Adipose tissue (tissue), 3 donors: ENCODE data around the gene TARDBP. TPM values are rescaled to one million over a fixed set of nuclear protein-coding genes. Genes with fewer than 3 reads are reported as not detected.
"Not testable (repeated sequence)": the region's sequence is repeated elsewhere in the genome, so short reads cannot be mapped to it uniquely, and the experiment has no call there.

Experiments used
- H3K27ac ChIP-seq: one replicate; pipeline ENCODE4 v1.5.1; 2013; ENCODE audit warnings: low read depth, low read length
- WGBS, 3 donors: extraction: QIAGEN DNeasy Blood & Tissue Kit; methylation state at CpG; one replicate each; pipeline ENCODE4 v1.1.7; 2013; 5-methylcytosine and 5-hydroxymethylcytosine counted together
- polyA plus RNA-seq, 3 donors: library from polyadenylated mRNA; stranded (reverse); fragments of 200-250 nt; gene quantifications; one replicate each; pipeline ENCODE4 v1.2.3, GENCODE V29; 2013
- donor health status: healthy with polysubstance abuse.
- donor health status: Bipolar disorder and iron deficiency.
- donor health status: healthy.

The TARDBP gene
- polyA plus RNA-seq, 3 donors: 54.7 to 152 (median 132) TPM

- WGBS, 3 donors: 60 to 62% (median 62%) methylated on average over 10 of the region's 10 CpGs
- H3K27ac ChIP-seq: no peak overlapping the region
These were observed 41.3 kb downstream of the TARDBP start for GRCh38 chr1:11053758-11054137.

DNA sequence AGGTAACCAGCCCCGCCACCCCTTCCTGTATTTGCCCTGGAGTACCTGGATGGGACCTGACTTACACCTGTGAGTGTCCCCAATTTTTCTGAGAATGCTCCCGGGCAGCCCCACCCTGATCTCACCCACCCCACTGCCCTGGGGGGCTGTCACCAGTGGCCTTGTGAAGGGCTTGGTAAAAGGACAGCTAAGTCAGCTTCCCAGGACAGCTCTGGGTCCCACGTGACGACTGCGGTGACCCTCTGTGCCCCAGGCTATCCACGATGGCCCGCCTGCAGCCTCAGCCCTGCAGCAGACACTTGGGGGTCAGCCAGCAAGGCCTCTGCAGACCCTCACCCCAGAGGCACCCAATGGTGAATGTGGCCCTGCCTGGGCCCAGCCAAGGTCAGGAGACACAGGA lies 41.7 kb downstream of the TARDBP start:
- 90 to 92% (median 90%) methylated on average over 7 of the region's 7 CpGs for WGBS, 3 donors
- no peak overlapping the region for H3K27ac ChIP-seq

DNA sequence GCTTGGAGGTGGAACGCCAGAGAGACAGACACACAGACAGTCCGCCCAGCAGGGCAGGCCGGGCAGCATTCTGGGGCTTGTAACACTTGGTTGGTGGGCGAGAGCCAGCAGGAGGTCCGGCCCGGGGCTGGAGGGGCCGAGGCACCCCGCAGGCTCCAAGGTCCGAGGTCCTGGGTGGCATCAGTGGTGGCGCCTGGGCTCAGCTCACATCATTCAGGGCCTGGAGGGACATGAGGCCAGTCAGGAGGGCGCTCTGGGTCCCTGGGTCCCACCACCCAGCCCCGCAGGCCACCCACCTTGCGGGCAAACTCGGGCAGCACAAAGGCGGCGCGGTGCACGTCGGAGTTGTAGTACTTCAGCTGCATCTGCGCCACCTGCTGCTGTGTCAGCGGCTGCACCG lies 42.2 kb downstream of the TARDBP start:
- H3K27ac ChIP-seq: no peak overlapping the region
- WGBS, 3 donors: 90 to 95% (median 94%) methylated on average over 21 to 22 of the region's 22 CpGs

DNA sequence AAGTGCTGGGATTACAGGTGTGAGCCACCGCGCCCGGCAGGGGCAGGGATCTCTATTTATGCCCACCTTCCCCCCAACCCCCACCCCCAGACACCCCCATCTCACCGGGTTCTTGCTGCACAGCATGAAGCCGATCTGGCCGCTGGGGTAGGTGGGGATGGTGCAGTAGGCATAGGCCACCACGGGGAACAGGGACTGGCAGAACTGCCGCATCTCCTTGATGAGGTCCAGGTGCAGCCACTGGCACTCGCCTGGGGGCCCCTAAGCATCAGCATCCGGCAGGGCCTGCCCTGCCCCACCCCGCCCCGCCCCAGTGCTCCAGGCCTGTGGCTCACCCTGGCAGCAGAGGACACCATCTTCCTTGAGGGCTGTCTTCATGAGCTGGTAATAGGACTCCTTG lies 43.2 kb downstream of the TARDBP start:
- H3K27ac ChIP-seq: no peak overlapping the region
- 89 to 92% (median 91%) methylated on average over 12 of the region's 12 CpGs for WGBS, 3 donors

- no peak overlapping the region for H3K27ac ChIP-seq
- 88 to 94% (median 91%) methylated on average over 7 of the region's 7 CpGs for WGBS, 3 donors
These were observed 44.0 kb downstream of the TARDBP start for GRCh38 chr1:11056504-11056903.

GRCh38 chr1:11057477-11057876 lies 45.0 kb downstream of the TARDBP start:
- no peak overlapping the region for H3K27ac ChIP-seq
- 78 to 95% (median 91%) methylated on average over 8 of the region's 8 CpGs for WGBS, 3 donors

GRCh38 chr1:11058026-11058425 lies 45.6 kb downstream of the TARDBP start:
- 92 to 96% (median 96%) methylated on average over 14 of the region's 14 CpGs for WGBS, 3 donors
- no peak overlapping the region for H3K27ac ChIP-seq

DNA sequence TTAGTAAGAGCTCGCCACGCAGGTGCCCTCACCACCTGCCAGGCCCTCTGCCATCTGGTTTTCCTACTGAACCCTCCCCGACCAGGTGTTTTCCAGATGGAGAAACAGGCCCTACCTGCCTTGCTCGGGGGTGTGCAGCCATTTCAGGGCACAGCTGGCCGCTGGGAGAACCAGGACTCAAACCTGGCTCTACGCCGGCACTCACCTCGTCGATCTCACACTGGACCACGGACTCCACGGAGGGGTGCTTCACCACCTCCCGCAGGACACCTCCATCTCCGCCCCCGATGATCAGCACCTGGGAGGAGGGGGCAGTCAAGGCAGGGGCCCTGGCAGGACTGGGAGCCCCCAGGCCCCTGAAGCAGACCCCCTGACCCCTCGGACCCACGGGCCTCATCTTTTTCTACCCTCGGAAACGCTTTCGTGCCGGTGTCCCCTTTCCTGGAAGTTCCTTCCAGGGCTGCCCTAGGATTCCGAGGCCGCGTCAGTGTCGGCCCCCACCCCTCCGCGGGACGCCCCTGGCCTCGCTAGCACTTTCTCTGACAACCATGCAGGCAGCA lies 46.2 kb downstream of the TARDBP start:
- H3K27ac ChIP-seq: no peak overlapping the region
- WGBS, 3 donors: 30 to 63% (median 52%) methylated on average over 27 to 28 of the region's 28 CpGs

- WGBS, 3 donors: 0 to 2% (median 1%) methylated on average over 48 to 72 of the region's 72 CpGs
- H3K27ac ChIP-seq: no peak overlapping the region
These were observed 46.9 kb downstream of the TARDBP start for GRCh38 chr1:11059155-11059967.

DNA sequence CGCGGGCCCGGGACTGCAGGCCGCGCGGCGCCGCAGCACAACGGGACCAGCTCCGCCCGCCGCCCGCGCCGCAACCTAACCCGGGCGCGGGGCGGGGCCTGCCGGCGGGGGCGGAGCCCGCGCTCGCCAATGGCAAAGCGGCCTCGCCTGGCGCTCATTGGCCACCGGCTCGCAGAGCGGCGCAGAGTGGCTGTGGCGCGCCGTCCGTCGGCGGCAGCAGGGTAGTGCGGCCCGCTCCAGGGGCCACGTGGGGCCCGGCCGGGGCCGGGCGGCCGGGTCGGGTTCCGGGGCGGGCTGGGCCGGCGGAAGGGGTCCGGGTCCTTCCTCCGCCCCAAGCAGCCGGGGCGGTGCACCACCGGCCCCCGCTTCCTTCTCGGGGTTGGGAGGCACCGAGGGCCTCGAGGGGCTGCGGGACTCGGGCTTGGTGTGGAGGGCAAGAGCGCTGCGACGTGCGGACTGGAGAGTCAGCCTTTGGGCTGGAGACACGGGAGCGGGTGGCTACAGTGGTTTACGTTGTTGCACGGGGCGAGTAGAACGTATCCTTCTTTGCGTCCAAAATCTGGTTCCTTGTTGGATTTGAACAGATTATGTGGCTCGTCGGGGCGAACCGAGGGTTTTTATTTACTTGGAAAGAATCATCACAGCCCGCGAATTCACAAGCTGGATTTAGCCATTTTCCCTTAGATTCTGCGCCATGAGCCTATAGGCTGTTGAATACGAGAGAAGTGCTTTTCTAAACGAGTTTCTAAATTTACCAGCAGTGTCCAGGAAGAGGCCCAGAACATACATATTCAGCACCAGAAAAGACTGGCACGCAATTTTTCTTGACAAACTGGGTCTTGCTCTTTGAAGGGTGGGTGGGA lies 47.7 kb downstream of the TARDBP start, which contains the start of gene SRM:
SRM (minus strand) TSS at position 51 of the 863 bp plus-strand sequence. CDS start 75 bp downstream, outside the sequence.
- 0 to 1% (median 0%) methylated on average over 32 to 83 of the region's 83 CpGs for WGBS, 3 donors
- H3K27ac ChIP-seq: no peak within 1 kb of the TSS

DNA sequence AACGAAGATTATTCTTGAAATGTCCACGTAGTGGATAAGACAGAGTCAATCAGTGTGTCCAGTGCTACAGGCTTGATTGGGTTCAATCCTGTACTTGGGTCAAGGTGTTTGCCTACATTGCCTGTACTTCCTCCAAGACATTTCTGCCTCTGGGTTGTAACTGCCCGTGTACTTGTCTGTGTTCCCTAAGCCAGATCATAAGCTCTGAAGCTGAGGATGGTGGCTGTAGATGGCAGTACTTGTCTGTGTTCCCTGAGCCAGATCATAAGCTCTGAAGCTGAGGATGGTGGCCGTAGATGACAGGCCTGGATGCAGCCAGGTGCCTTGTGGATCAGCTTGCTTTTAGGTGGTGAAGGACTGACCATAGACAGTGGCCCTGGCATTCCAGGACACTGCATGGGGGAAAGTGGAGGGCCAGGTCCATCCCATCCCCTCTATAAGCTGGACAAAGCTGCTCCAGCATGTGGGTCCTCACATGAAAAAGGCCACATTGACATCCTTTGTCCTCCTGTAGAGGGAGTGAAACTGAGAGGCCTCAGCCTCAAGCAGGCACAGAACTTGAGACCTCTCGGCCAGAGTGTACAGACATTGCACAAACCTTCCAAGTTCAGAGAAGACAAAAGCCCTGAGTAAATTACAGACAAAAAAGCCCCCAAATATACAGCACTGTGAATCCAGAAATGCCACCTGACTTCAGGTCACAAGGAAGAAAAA lies 49.4 kb downstream of the TARDBP start:
- no peak overlapping the region for H3K27ac ChIP-seq
- 66 to 77% (median 72%) methylated on average over 5 of the region's 5 CpGs for WGBS, 3 donors

DNA sequence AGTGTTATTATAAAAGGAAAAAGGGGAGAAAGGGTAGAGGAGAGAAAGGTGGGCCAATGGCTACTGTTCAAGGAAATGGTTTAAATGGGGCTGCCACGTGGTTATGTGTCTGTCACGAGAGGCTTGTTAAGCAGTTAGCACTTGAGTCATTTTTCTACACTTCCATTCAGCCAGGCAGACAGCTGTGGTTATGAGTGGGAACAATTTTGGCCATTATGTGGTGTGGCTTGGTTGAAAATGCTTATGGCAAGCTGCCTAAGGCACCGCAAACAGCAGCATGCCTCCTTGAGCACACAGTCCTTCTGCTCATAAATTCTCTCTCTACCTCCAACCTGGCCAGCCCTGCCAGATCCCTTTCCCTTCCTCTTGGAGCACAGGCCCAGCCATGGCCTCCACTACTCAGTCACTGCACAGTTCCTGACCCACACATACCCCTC lies 50.5 kb downstream of the TARDBP start:
- no peak overlapping the region for H3K27ac ChIP-seq

DNA sequence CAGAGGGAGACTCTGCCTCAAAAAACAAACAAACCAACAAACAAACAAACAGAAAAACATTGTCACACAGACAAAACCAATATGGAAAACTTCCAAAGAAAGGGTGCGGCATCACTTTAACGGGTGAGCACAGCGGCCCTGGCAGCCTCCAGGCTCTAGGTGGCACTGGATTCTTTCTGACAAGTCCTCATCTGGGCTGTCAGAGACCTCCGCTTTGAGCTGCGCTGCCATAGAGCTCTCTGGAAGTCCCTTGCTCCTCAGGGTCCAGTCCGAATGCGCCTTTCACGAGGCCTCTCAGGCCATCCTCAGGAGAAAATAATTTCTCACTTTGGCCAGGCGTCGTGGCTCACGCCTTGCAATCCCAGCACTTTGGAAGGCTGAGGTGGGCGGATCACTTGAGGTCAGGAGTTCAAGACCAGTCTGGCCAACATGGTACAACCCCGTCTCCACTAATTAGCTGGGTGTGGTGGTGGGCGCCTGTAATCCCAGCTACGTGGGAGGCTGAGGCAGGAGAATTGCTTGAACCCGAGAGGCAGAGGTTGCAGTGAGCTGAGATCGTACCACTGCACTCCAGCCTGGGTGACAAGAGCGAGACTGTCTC lies 51.6 kb downstream of the TARDBP start:
- WGBS, 3 donors: 87 to 90% (median 89%) methylated on average over 18 of the region's 18 CpGs
- not testable (repeated sequence) for H3K27ac ChIP-seq

More for the DNA sequence above, 50.5 kb downstream of the TARDBP start:
- 61 to 77% (median 71%) methylated on average over 3 of the region's 3 CpGs for WGBS, 3 donors

DNA sequence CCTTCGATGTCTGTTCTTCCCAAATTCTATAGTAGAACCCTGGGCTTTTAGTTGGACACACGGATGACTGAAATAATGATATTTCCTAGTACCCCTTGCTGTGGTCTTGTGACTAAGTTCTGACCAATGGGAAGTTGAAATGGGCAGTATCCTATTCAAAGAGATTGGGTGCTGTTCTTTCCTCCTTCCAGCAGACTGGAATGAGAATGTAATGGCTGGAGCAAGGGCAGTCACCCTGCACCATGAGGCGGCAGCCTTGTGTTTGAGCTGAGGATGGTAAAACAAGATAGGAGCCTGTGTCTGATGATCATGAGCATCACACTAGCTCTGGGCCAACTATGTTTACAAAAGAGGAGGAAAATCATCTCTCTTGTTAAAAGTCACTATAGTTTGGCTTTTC lies 52.5 kb downstream of the TARDBP start:
- no peak overlapping the region for H3K27ac ChIP-seq
- 96 to 99% (median 99%) methylated on average over 3 of the region's 3 CpGs for WGBS, 3 donors

- no peak overlapping the region for H3K27ac ChIP-seq
- WGBS, 3 donors: 93 to 97% (median 94%) methylated on average over 1 of the region's 1 CpG
These were observed 53.3 kb downstream of the TARDBP start for GRCh38 chr1:11065796-11066195.

- H3K27ac ChIP-seq: no peak overlapping the region
- WGBS, 3 donors: 90 to 92% (median 90%) methylated on average over 18 of the region's 18 CpGs
These were observed 55.5 kb downstream of the TARDBP start for GRCh38 chr1:11067716-11068599.
